Stomach (tissue), 4 donors: Measurements from ENCODE around the gene SFXN4.

Source experiments
- CTCF ChIP-seq, 7 experiments: fragments of 450-650 bp in 4 of 7; fragments of 200-600 bp in 3 of 7; sonication (generic) in 3 of 7; IDR thresholded peaks; one replicate each; pipeline ENCODE4 v1.5.1; 2016 to 2019; ENCODE audit warnings: antibody characterized with exemption in 7 of 7, control low read depth in 2 of 7, mild to moderate bottlenecking in 1 of 7
- POLR2AphosphoS5 ChIP-seq, 3 donors: sonication (generic); formaldehyde crosslinking; IDR thresholded peaks; one replicate each; pipeline ENCODE4 v1.6.1; 2016; ENCODE audit warnings: antibody characterized with exemption in 3 of 3

GRCh38 chr10:119167041-119167440 is 1.5 kb upstream of the SFXN4 start:
- TF ChIP-seq POLR2AphosphoS5 (IDR thresholded peaks at IDR 0.05), result no peak
- no peak for TF ChIP-seq CTCF (IDR thresholded peaks at IDR 0.05)
